Fibroblast of lung (primary cell): Measurements from ENCODE around the gene ZGPAT. TPM values are rescaled to one million over a fixed set of nuclear protein-coding genes. Genes with fewer than 3 reads are reported as not detected.

Source experiments
- DNase-seq, 2 donors: peaks; one replicate each; pipeline versions ENCODE4 v3.0.0 to v3.0.0-alpha.2; 2010; ENCODE audit warnings: low read depth in 2 of 2
- H2AFZ ChIP-seq: 2 replicates; pipeline ENCODE4 v1.5.1; 2012; ENCODE audit warnings: low read length, control low read depth, inconsistent platforms
- H3K27ac ChIP-seq: 2 replicates; pipeline ENCODE4 v1.5.1; 2011; ENCODE audit warnings: low read length, control low read depth; ENCODE audit not compliant: insufficient read depth
- H3K27me3 ChIP-seq: 2 replicates; pipeline ENCODE4 v1.5.1; 2011; ENCODE audit warnings: mild to moderate bottlenecking, low read length; ENCODE audit not compliant: control insufficient read depth, insufficient read depth
- H3K36me3 ChIP-seq: 2 replicates; pipeline ENCODE4 v1.5.1; 2011; ENCODE audit warnings: low read length; ENCODE audit not compliant: control insufficient read depth, insufficient read depth
- H3K4me1 ChIP-seq: 2 replicates; pipeline ENCODE4 v1.5.1; 2011; ENCODE audit warnings: low read length; ENCODE audit not compliant: control insufficient read depth, insufficient read depth; ENCODE audit errors: extremely low read depth
- H3K4me2 ChIP-seq: 2 replicates; pipeline ENCODE4 v1.5.1; 2011; ENCODE audit warnings: low read length, control low read depth; ENCODE audit not compliant: insufficient read depth; ENCODE audit errors: extremely low read depth
- H3K4me3 ChIP-seq, 4 experiments: fragments of 200-600 bp in 1 of 4; sonication (generic) in 1 of 4; replicated peaks in 1 of 4; 2 replicates each; pipeline ENCODE4 v1.5.1; 2011 to 2016; ENCODE audit warnings: low read length in 4 of 4, low read depth in 3 of 4, mild to moderate bottlenecking in 3 of 4, control low read depth in 2 of 4, inconsistent platforms in 1 of 4, mixed read lengths in 1 of 4; ENCODE audit not compliant: insufficient read depth in 1 of 4; ENCODE audit errors: control extremely low read depth in 1 of 4
- H3K79me2 ChIP-seq: 2 replicates; pipeline ENCODE4 v1.5.1; 2012; ENCODE audit warnings: mild to moderate bottlenecking, low read length, inconsistent platforms; ENCODE audit not compliant: control insufficient read depth, insufficient read depth
- H3K9ac ChIP-seq: 2 replicates; pipeline ENCODE4 v1.5.1; 2011; ENCODE audit warnings: mild to moderate bottlenecking, low read length, control low read depth; ENCODE audit not compliant: insufficient read depth
- H3K9me3 ChIP-seq: 2 replicates; pipeline ENCODE4 v1.5.1; 2012; ENCODE audit warnings: low read depth, low read length; ENCODE audit not compliant: control insufficient read depth, insufficient read depth
- H4K20me1 ChIP-seq: 2 replicates; pipeline ENCODE4 v1.5.1; 2011; ENCODE audit warnings: low read length; ENCODE audit not compliant: control insufficient read depth, insufficient read depth; ENCODE audit errors: extremely low read depth
- EZH2 ChIP-seq: IDR thresholded peaks from 2 replicates; pipeline ENCODE4 v1.5.1; 2012; ENCODE audit warnings: low read length, control low read depth, mild to moderate bottlenecking; ENCODE audit errors: missing control alignments
- polyA plus RNA-seq, 2 donors: library from polyadenylated mRNA; depleted of rRNA in 1 of 2; stranded (reverse) in 1 of 2; unstranded in 1 of 2; fragments of >200 nt; gene quantifications; 2 replicates each; pipeline ENCODE4 v1.2.1, GENCODE V29; 2011 to 2012; ENCODE audit warnings: missing spikeins in 1 of 2
- total RNA-seq: library from RNA; depleted of rRNA; stranded (reverse); fragments of >200 nt; gene quantifications from 2 replicates; pipeline ENCODE4 v1.2.1, GENCODE V29; 2014
- TF ChIP-seq, protein P1 (sequence below), 2 donors: IDR thresholded peaks in 1 of 2; conservative IDR thresholded peaks in 1 of 2; 1 replicate in 1 of 2; 2 replicates in 1 of 2; pipeline ENCODE4 v1.5.1; 2011 to 2012; ENCODE audit warnings: low read length in 2 of 2, control low read depth in 1 of 2, inconsistent platforms in 1 of 2, low read depth in 1 of 2, mild to moderate bottlenecking in 1 of 2

The ZGPAT gene
- total and polyA plus RNA-seq, 2 donors (not counting 1 experiment from before 2014, with no cell fraction given), result 7.6 to 10.7 TPM

DNA sequence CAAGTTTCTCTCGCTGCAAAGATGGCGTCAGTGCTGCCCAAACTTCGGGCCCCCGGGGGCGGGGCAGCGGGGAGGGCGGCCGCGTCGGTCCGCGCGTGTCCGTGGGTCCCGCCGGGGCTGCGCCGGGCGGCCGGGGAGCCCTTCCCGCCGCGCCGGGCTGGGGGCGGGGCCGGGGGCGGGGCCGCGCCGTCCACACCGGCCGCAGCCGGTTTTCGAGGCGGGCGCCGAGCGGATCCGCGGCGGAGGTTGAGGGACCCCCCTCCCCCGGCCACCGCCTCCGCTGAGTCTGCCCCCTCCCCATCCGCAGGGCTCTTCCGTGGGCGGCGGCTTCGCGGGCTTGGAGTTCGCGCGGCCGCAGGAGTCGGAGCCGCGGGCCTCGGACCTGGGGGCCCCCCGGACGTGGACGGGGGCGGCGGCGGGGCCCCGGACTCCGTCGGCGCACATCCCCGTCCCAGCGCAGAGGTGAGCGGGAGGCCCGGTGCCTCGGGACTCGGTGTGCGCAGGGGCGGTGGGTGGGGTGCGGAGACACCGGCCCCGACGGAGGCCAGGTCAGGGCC is 32.3 kb downstream of the ZGPAT start:
- peak overlapping the region; percentile 65 to 74 (median 68) for H3K4me3 ChIP-seq
- DNase-seq, result peak; percentile 25 to 37
- no peak overlapping the region for H2AFZ ChIP-seq
- H4K20me1 ChIP-seq, result no peaks in the 10 kb centered on the region
- H3K4me2 ChIP-seq, result peak overlapping the region; percentile 90
- peaks cover 8% of the 10 kb centered on the region for H3K4me1 ChIP-seq
- peak overlapping the region; percentile 72 for H3K27ac ChIP-seq
- no peaks in the 10 kb centered on the region for H3K9me3 ChIP-seq
- H3K9ac ChIP-seq, result peak overlapping the region; percentile 75
- H3K79me2 ChIP-seq, result peaks cover 4% of the 10 kb centered on the region
- TF ChIP-seq, protein P1, sequence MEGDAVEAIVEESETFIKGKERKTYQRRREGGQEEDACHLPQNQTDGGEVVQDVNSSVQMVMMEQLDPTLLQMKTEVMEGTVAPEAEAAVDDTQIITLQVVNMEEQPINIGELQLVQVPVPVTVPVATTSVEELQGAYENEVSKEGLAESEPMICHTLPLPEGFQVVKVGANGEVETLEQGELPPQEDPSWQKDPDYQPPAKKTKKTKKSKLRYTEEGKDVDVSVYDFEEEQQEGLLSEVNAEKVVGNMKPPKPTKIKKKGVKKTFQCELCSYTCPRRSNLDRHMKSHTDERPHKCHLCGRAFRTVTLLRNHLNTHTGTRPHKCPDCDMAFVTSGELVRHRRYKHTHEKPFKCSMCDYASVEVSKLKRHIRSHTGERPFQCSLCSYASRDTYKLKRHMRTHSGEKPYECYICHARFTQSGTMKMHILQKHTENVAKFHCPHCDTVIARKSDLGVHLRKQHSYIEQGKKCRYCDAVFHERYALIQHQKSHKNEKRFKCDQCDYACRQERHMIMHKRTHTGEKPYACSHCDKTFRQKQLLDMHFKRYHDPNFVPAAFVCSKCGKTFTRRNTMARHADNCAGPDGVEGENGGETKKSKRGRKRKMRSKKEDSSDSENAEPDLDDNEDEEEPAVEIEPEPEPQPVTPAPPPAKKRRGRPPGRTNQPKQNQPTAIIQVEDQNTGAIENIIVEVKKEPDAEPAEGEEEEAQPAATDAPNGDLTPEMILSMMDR (conservative IDR thresholded peaks at IDR 0.05 in 1 of 2, IDR thresholded peaks at IDR 0.05 in 1 of 2; ENCODE audit: low read depth in 1 of 2, low read length in 2 of 2), result no peak
- TF ChIP-seq EZH2, result no peak
- H3K36me3 ChIP-seq, result peaks cover 22% of the 10 kb centered on the region
- no peaks in the 10 kb centered on the region for H3K27me3 ChIP-seq

DNA sequence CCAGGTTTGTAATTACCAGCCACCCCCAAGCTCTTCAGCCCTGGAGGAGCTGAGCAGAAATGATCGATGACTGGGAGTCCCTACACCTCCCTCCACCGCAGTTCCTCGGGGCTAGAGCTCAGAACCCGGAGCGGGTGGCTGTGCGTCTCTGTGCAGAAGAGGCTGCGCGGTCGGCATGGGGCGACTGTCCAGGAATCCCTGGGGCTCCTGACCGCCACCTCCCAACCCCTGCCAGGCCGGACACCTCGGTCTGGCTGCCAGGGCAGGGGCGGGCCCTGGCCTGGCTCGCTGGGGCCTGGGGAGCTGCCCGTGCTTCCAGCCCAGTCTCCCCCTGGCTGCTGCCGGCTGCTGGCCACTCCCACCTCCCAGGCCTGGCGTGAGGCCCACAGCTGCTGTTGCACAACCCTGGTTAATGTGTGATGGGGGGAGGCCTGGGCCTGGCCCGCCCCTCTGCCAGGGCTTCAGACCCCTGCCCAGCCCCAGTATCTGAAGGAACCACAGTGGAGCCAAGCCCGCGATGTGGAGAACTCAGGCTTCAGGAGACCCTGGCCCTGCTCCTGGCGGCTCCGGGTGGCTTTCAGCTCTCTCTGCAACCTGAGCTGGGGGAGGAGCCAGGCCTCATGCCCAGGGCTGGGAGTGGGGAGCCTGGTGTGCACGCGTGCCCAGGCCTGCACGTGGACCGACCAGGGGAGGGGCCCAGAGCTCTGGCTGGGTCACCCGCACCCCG is 33.0 kb downstream of the ZGPAT start:
- DNase-seq, result peak; percentile 84 to 95
- H3K36me3 ChIP-seq, result peaks cover 18% of the 10 kb centered on the region
- TF ChIP-seq, protein P1 (conservative IDR thresholded peaks at IDR 0.05 in 1 of 2, IDR thresholded peaks at IDR 0.05 in 1 of 2; ENCODE audit: low read depth in 1 of 2, low read length in 2 of 2), result no peak
- TF ChIP-seq EZH2, result no peak
- H3K4me2 ChIP-seq, result peak overlapping the region; percentile 90
- peak overlapping the region; percentile 65 to 74 (median 68) for H3K4me3 ChIP-seq
- peak overlapping the region; percentile 72 for H3K27ac ChIP-seq
- no peaks in the 10 kb centered on the region for H3K27me3 ChIP-seq
- peak overlapping the region; percentile 23 for H2AFZ ChIP-seq
- peaks cover 4% of the 10 kb centered on the region for H3K79me2 ChIP-seq
- H4K20me1 ChIP-seq, result no peaks in the 10 kb centered on the region
- H3K4me1 ChIP-seq, result peaks cover 8% of the 10 kb centered on the region
- peak overlapping the region; percentile 75 for H3K9ac ChIP-seq
- H3K9me3 ChIP-seq, result no peaks in the 10 kb centered on the region

DNA sequence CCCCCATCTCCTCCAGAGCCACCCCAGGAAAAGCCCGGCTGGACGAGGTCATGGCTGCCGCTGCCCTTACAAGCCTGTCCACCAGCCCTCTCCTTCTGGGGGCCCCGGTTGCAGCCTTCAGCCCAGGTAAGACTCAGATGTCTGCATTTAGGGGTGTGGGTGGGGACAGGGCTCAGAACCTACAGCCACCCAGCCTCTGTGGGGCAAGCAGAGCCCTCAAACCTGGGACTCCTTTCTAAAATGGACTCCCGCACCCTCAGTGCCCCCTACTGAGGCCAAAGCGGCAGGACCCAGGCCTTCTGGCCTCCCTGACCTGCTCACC is 33.5 kb downstream of the ZGPAT start:
- no peak for TF ChIP-seq EZH2
- TF ChIP-seq, protein P1 (conservative IDR thresholded peaks at IDR 0.05 in 1 of 2, IDR thresholded peaks at IDR 0.05 in 1 of 2; ENCODE audit: low read depth in 1 of 2, low read length in 2 of 2), result no peak
- peaks cover 4% of the 10 kb centered on the region for H3K79me2 ChIP-seq
- H4K20me1 ChIP-seq, result no peaks in the 10 kb centered on the region
- DNase-seq, result no peak
- H3K4me1 ChIP-seq, result peaks cover 8% of the 10 kb centered on the region
- H3K9me3 ChIP-seq, result no peaks in the 10 kb centered on the region
- H3K9ac ChIP-seq, result peak overlapping the region; percentile 75
- H3K36me3 ChIP-seq, result peaks cover 18% of the 10 kb centered on the region
- H2AFZ ChIP-seq, result no peak overlapping the region
- H3K27me3 ChIP-seq, result no peaks in the 10 kb centered on the region
- peak overlapping the region; percentile 72 for H3K27ac ChIP-seq
- peak overlapping the region; percentile 90 for H3K4me2 ChIP-seq
- H3K4me3 ChIP-seq, result peak overlapping the region; percentile 65 to 74 (median 68)
